ENCODE results near the gene PUS1.

Gene PUS1

DNA sequence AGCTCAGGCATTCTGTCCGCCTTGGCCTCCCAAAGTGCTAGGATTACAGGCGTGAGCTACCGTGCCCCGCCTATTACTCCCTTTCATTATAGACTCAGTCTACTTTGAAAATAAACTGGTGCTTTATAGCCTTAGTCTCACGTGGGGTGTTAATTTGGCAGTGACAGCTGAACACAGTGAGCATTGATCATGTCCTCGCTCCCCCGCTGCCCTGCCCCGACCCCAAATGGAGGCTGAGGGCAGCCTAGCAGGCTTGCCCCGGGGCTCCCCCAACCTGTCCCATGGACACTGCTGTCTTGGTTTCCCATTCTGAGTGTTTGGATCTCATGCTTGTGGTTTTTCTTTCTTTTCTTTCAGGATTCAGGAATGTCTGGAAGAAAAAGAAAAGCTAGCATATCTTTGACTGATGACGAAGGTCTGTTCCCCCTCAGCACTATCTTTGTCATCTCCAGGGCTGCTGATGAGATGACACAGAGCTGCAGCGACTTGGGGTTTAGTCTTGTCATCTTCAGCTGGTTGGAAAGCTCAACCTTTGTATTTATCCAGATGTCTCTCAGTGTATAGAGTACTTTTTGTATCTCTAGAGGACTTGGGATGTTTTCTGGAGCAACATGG lies 62.8 kb downstream of the PUS1 start:
- no peak overlapping the region for H3K4me3 ChIP-seq (ENCODE audit: control insufficient read depth in 1 of 7, extremely low read depth in 1 of 7, insufficient read depth in 4 of 7, low read depth in 2 of 7, low read length in 6 of 7)
- no peak overlapping the region for H3K27ac ChIP-seq (ENCODE audit: insufficient read depth in 1 of 2, low read depth in 1 of 2, low read length in 2 of 2, poor library complexity in 1 of 2, severe bottlenecking in 2 of 2)
- DNase-seq = no peak
- H3K9me3 ChIP-seq (ENCODE audit: control extremely low read depth in 1 of 5, control insufficient read depth in 4 of 5, insufficient read depth in 2 of 5, low read depth in 1 of 5, low read length in 4 of 5) = no peaks in the 10 kb centered on the region
- WGBS (ENCODE audit: insufficient coverage) = 98% methylated on average over 7 of the region's 11 CpGs
- peaks cover 0 to under 1% (median 0%) of the 10 kb centered on the region in 4 experiments for H3K4me1 ChIP-seq (ENCODE audit: control extremely low read depth in 1 of 4, control insufficient read depth in 4 of 4, insufficient read depth in 4 of 4, low read length in 3 of 4)
- ChIA-PET CTCF (interaction anchor here (0.9 to 1.0 kb wide), 2 partner anchors 9 to 12 kb away, joined by 3 to 4 read pairs; no protein-coding TSS in a partner anchor), POLR2A (no interaction called here)
- no peaks in the 10 kb centered on the region for H3K27me3 ChIP-seq (replicated peaks in 2 of 5; ENCODE audit: control insufficient read depth in 4 of 5, insufficient read depth in 5 of 5, low read length in 4 of 5)
- H3K36me3 ChIP-seq (ENCODE audit: control insufficient read depth in 4 of 4, insufficient read depth in 4 of 4, low read length in 3 of 4) = peaks cover 22 to 90% (median 73%) of the 10 kb centered on the region in 4 experiments

DNA sequence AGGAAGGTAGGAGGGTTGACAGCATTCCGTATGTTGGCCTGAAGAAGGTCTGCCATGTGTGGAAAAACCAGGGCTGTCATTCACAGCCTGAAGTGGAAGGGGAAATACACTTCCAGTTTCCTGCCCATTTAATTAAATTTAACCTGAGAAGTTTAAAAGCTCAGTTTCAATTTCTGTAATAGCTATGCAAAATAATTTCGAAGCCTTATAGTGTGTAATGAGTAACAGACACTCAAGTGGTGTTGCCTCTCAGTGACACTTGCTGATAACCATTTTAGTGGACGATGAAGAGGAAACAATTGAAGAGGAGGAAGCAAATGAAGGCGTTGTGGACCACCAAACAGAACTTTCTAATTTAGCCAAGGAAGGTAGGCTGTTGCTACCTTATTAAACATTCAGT lies 65.5 kb downstream of the PUS1 start:
- ChIA-PET CTCF (interaction anchor here (1.2 kb wide), 1 partner anchor 10 kb away, joined by 3 read pairs; no protein-coding TSS in a partner anchor), POLR2A (no interaction called here)
- no peaks in the 10 kb centered on the region for H3K4me1 ChIP-seq (ENCODE audit: control extremely low read depth in 1 of 4, control insufficient read depth in 4 of 4, insufficient read depth in 4 of 4, low read length in 3 of 4)
- no peaks in the 10 kb centered on the region for H3K9me3 ChIP-seq (ENCODE audit: control extremely low read depth in 1 of 5, control insufficient read depth in 4 of 5, insufficient read depth in 2 of 5, low read depth in 1 of 5, low read length in 4 of 5)
- H3K36me3 ChIP-seq (ENCODE audit: control insufficient read depth in 4 of 4, insufficient read depth in 4 of 4, low read length in 3 of 4) = peaks cover 12 to 66% (median 55%) of the 10 kb centered on the region in 4 experiments
- H3K27ac ChIP-seq (ENCODE audit: insufficient read depth in 1 of 2, low read depth in 1 of 2, low read length in 2 of 2, poor library complexity in 1 of 2, severe bottlenecking in 2 of 2) = no peak overlapping the region
- H3K4me3 ChIP-seq (ENCODE audit: control insufficient read depth in 1 of 7, extremely low read depth in 1 of 7, insufficient read depth in 4 of 7, low read depth in 2 of 7, low read length in 6 of 7) = no peak overlapping the region
- no peaks in the 10 kb centered on the region for H3K27me3 ChIP-seq (replicated peaks in 2 of 5; ENCODE audit: control insufficient read depth in 4 of 5, insufficient read depth in 5 of 5, low read length in 4 of 5)
- DNase-seq = no peak
- 83% methylated on average over 2 of the region's 4 CpGs for WGBS (ENCODE audit: insufficient coverage)

Measured in common myeloid progenitor, CD34-positive (primary cell).